ENCODE results near the gene SLC9A3. TPM values are rescaled to one million over a fixed set of nuclear protein-coding genes. Genes with fewer than 3 reads are reported as not detected.
A peak's percentile ranks its signal among the peaks of the same experiment; 100 is the strongest.

Gene SLC9A3
- total RNA-seq, 2 donors from 2014 or later, result 1.1 to 1.6 TPM

DNA sequence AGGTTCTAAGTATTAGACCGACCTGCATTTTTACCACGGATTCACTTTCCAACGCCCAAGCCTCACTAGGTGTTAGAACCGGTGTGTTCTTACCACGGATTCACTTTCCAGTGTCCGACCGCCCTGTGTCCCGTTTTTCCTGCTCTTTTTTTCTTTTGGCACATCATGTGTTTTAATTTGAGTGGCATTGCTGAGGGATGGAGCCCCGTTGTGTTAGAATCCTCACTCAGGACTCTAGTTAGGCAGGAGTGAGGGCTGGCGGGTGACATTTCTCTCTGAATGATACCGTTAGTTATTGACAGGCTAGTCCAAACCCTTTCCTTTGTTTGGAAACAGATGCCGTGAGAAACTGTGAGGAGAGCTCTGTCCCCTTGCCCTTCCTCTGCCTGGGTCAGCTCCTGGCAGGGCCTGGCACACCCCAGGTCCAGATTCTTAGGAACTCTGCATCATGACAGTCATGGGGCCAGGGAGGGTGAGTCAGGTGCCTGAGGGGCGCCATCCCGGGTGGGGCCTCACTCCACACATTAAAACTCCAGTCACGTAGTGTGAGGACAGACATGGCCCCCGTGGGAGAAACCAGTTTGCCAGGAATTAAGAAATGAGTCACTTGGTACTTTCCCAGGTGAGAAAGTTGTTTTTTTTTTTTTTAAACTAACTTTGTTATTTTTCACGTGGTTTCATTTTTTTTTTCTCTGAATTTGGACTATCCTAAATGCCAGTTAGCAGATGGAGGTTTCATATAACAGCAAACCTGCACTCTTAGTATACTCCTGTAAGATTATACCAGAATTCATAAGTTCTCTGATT lies 65.5 kb downstream of the SLC9A3 start:
- peaks cover 14% of the 10 kb centered on the region for H3K4me1 Mint-ChIP-seq
- peaks cover 22% of the 10 kb centered on the region for H3K36me3 Mint-ChIP-seq (ENCODE audit: low read depth)
- H3K9me3 ChIP-seq (ENCODE audit: control insufficient read depth, low read length, poor library complexity, severe bottlenecking), result no peaks in the 10 kb centered on the region
- peak overlapping the region; percentile 65 for H3K4me3 Mint-ChIP-seq
- H3K27ac Mint-ChIP-seq, result peak overlapping the region; percentile 90
- ATAC-seq (peak; percentile 48), DNase-seq (no peak)
- no peaks in the 10 kb centered on the region for H3K27me3 Mint-ChIP-seq

DNA sequence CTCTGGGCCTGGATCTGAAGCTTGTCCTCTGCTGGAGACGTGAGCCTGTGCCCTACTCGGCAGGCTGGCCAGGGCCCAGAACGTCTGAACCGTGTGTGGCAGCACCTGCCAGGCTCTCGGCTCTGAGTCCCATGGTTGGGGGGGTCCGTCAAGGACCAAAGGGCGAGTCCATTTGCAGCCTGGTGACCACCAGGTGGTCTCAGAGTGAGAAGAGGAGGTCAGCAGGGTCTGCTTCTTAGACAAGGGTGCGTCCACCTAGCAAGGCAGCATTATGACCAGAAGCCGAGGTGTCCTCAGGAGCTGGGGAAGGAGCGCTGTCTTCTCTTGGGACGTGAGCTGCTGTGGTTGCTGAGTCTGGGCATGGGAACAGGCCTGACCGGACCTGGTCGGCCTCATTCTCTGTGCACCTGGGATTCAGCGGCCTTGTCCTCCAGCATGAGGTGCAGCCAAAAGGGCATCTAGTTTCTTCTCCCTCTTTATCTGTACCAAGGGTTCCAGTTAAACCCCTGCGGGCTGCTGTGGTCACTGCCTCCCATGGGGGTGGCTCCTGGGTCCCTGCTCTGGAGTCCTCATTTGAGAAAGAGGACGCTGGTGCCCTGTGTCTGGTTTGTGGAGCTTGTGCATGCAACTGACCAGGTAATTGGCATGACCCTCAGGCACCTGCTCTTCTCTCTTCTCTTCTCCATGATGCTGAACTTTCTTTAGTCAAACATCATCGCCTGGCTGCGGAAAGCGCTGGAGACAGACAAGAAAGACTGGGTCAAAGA lies 66.9 kb downstream of the SLC9A3 start:
- no peak overlapping the region for H3K27ac Mint-ChIP-seq
- H3K4me3 Mint-ChIP-seq, result no peak overlapping the region
- peaks cover 25% of the 10 kb centered on the region for H3K4me1 Mint-ChIP-seq
- DNase-seq (no peak), ATAC-seq (no peak)
- no peaks in the 10 kb centered on the region for H3K9me3 ChIP-seq (ENCODE audit: control insufficient read depth, low read length, poor library complexity, severe bottlenecking)
- peaks cover 22% of the 10 kb centered on the region for H3K36me3 Mint-ChIP-seq (ENCODE audit: low read depth)
- H3K27me3 Mint-ChIP-seq, result no peaks in the 10 kb centered on the region

DNA sequence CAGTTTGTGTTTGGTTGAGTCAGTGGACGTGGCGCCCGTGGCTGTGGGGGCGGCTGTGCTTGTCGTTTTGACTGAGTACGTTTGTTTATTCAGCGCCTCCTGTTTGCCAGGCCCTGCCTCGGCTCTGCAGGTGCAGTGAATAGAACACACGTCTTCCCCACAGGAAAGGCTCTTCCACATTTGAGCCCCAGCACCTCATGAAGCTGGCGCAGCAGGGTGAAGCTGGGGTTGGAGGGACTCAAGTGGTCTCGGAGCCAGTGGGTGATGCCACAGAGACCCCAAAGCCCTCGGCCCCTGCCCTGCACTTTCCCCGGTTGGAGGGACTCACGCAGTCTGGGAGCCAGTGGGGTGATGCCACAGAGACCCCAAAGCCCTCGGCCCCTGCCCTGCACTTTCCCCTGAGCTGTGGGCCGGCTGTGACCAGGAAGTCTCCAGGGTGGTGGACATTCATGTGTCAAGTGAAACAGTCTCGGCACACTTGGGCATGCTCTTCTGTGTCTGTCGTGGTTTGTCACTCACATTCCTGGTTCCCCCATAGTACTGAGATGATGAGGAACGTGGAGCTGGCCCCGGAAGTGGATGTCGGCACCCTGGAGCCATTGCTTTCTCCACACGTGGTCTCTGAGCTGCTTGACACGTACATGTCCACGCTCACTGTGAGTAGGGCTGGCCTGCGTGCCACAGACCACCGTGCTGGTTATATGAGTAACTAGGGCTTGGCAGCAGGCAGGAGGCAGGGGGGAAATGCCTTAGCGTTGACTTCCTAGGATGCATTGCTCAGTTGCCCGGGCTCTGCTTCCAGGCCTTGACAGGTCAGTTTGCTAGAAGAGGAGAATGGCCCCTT lies 67.7 kb downstream of the SLC9A3 start:
- DNase-seq (no peak), ATAC-seq (no peak)
- Mint-ChIP-seq H3K27ac (no peak overlapping the region), H3K27me3 (no peaks in the 10 kb centered on the region), H3K4me3 (no peak overlapping the region), H3K4me1 (peaks cover 25% of the 10 kb centered on the region), H3K36me3 (ENCODE audit: low read depth) (peaks cover 28% of the 10 kb centered on the region)
- H3K9me3 ChIP-seq (ENCODE audit: control insufficient read depth, low read length, poor library complexity, severe bottlenecking), result no peaks in the 10 kb centered on the region

- no peak for DNase-seq
- Mint-ChIP-seq H3K27me3 (no peaks in the 10 kb centered on the region), H3K27ac (no peak overlapping the region), H3K4me1 (peaks cover 25% of the 10 kb centered on the region), H3K4me3 (no peak overlapping the region), H3K36me3 (ENCODE audit: low read depth) (peaks cover 33% of the 10 kb centered on the region)
- no peaks in the 10 kb centered on the region for H3K9me3 ChIP-seq (ENCODE audit: control insufficient read depth, low read length, poor library complexity, severe bottlenecking)
- no peak for ATAC-seq
Measured at GRCh38 chr5:455806-456205, 68.4 kb downstream of the SLC9A3 start.

DNA sequence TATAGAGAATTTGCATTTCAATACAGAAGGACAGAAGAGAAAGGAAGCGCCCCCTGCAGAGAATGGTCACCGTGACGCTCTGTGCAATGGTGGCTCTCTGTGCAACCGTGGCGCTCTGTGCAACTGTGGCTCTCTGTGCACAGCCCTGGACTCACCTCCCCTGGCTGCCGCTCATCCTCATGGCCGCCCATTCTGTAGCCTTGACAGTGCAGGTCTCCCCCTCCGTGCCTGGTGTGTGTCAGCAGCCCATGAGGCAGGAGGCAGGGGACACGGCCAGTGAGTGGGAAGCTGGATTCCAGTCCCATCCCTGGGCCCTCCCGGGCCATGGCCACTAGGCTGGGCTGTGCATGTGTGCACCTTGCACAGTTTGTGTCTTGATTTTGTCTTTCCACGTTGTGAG lies 69.3 kb downstream of the SLC9A3 start:
- peaks cover 34% of the 10 kb centered on the region for H3K36me3 Mint-ChIP-seq (ENCODE audit: low read depth)
- no peak for DNase-seq

GRCh38 chr5:453725-454481 lies 70.3 kb downstream of the SLC9A3 start:
- peaks cover 33% of the 10 kb centered on the region for H3K36me3 Mint-ChIP-seq (ENCODE audit: low read depth)
- H3K4me3 Mint-ChIP-seq, result no peak overlapping the region
- ATAC-seq (no peak), DNase-seq (peak in 1 of 3 donors; percentile 4)
- H3K9me3 ChIP-seq (ENCODE audit: control insufficient read depth, low read length, poor library complexity, severe bottlenecking), result no peaks in the 10 kb centered on the region
- H3K27ac Mint-ChIP-seq, result no peak overlapping the region
- H3K27me3 Mint-ChIP-seq, result no peaks in the 10 kb centered on the region
- H3K4me1 Mint-ChIP-seq, result peaks cover 22% of the 10 kb centered on the region

More for the DNA sequence above, 69.3 kb downstream of the SLC9A3 start:
- H3K4me3 Mint-ChIP-seq, result no peak overlapping the region
- H3K9me3 ChIP-seq (ENCODE audit: control insufficient read depth, low read length, poor library complexity, severe bottlenecking), result no peaks in the 10 kb centered on the region
- H3K27ac Mint-ChIP-seq, result no peak overlapping the region
- no peak for ATAC-seq
- H3K4me1 Mint-ChIP-seq, result peaks cover 21% of the 10 kb centered on the region
- H3K27me3 Mint-ChIP-seq, result no peaks in the 10 kb centered on the region

GRCh38 chr5:452978-453710 lies 71.1 kb downstream of the SLC9A3 start:
- Mint-ChIP-seq H3K4me3 (no peak overlapping the region), H3K27me3 (no peaks in the 10 kb centered on the region), H3K4me1 (peaks cover 26% of the 10 kb centered on the region), H3K27ac (peak overlapping the region; percentile 44), H3K36me3 (ENCODE audit: low read depth) (peaks cover 33% of the 10 kb centered on the region)
- no peaks in the 10 kb centered on the region for H3K9me3 ChIP-seq (ENCODE audit: control insufficient read depth, low read length, poor library complexity, severe bottlenecking)
- ATAC-seq (no peak), DNase-seq (peak in 1 of 3 donors; percentile 0)

DNA sequence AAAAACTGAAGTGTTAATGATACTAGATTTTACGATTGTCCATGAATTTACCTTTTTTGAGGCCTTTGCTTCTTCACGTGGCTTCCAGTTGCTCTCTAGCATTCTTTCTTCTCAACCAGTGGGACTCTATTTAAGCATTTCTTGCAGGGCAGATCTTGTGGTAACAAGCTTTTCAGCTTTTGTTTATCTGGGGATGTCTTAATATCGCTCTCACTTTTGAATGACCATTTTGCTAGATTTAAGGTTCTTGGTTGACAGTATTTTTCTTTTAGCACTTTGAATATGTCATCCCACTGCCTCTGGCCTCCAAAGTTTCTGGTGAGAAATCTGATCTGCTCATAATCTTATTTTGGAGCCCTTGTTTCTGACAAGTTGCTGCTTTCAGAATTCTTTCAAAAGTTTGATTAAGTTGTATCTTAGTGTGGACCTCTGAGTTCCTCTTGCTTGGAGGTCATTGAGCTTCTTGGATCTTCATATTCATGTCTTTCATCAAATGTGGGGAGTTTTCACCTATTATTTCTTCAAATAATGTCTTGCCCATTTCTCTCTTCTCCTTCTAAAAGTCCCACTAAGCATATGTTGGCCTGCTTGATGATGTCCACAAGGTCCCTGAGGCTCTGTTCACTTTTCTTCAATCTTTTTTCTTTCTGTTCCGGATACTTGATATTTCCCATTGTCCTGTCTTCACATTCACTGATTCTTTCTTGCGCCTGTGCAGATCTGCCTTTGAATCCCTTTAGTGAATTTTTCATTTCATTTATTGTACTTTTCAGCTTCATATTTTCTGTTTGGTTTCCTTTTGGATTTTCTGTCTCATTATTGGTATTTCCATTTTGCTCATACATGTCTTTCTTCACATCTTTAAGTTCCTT lies 72.4 kb downstream of the SLC9A3 start:
- Mint-ChIP-seq H3K27ac (no peak overlapping the region), H3K36me3 (ENCODE audit: low read depth) (peaks cover 33% of the 10 kb centered on the region), H3K4me1 (peaks cover 31% of the 10 kb centered on the region), H3K27me3 (no peaks in the 10 kb centered on the region), H3K4me3 (no peak overlapping the region)
- ATAC-seq (no peak), DNase-seq (no peak)
- H3K9me3 ChIP-seq (ENCODE audit: control insufficient read depth, low read length, poor library complexity, severe bottlenecking), result no peaks in the 10 kb centered on the region

GRCh38 chr5:449151-449550 lies 75.1 kb downstream of the SLC9A3 start:
- Mint-ChIP-seq H3K4me1 (peaks cover 46% of the 10 kb centered on the region), H3K27me3 (no peaks in the 10 kb centered on the region), H3K4me3 (no peak overlapping the region), H3K36me3 (ENCODE audit: low read depth) (peaks cover 33% of the 10 kb centered on the region), H3K27ac (no peak overlapping the region)
- no peak for DNase-seq
- ATAC-seq, result no peak
- H3K9me3 ChIP-seq (ENCODE audit: control insufficient read depth, low read length, poor library complexity, severe bottlenecking), result no peaks in the 10 kb centered on the region

- Mint-ChIP-seq H3K4me1 (peaks cover 45% of the 10 kb centered on the region), H3K27ac (peak overlapping the region; percentile 71), H3K4me3 (peak overlapping the region; percentile 25), H3K27me3 (no peaks in the 10 kb centered on the region), H3K36me3 (ENCODE audit: low read depth) (peaks cover 30% of the 10 kb centered on the region)
- peak in 1 of 3 donors; percentile 1 for DNase-seq
- no peaks in the 10 kb centered on the region for H3K9me3 ChIP-seq (ENCODE audit: control insufficient read depth, low read length, poor library complexity, severe bottlenecking)
- ATAC-seq, result no peak
Measured at GRCh38 chr5:448766-449090, 75.5 kb downstream of the SLC9A3 start.

DNA sequence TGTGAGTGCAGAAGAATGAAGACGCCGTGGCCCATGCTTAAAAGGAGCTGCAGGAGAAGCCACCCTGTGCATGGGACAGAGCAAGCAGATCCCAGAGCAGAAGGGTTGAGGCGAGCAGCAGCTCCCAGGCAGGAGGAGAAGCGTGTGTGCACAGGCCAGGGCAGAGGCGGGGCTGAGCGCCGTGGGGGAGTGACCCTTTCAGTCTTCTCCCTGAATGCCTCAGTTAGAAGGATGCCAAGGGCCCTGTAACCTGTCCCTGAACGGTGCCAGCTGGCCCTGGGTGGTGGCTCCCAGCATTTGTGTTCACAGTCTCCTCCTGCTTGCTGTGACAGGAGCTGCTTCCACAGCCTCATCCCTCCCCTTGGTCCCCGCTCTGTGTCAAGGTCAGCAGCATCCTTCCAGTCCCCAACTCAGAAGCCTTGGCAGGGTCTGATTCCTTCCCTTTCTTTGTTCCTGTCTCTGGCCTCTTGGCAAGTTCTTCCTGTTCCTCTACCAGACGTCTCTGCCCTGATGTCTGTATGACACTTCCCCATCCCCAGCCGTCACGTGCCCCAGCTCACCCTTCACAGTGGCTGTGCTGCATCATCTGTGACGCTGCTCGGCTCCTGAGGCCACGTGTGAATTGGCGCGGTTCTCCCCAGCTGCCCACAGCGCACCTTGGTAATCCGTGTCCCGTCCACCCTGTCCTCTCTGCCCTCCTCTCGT lies 76.0 kb downstream of the SLC9A3 start:
- peak overlapping the region; percentile 25 for H3K4me3 Mint-ChIP-seq
- H3K36me3 Mint-ChIP-seq (ENCODE audit: low read depth), result peaks cover 29% of the 10 kb centered on the region
- ATAC-seq, result peak; percentile 39

More for the DNA sequence above, 76.0 kb downstream of the SLC9A3 start:
- Mint-ChIP-seq H3K27ac (peak overlapping the region; percentile 71), H3K27me3 (no peaks in the 10 kb centered on the region), H3K4me1 (peaks cover 39% of the 10 kb centered on the region)
- no peaks in the 10 kb centered on the region for H3K9me3 ChIP-seq (ENCODE audit: control insufficient read depth, low read length, poor library complexity, severe bottlenecking)
- no peak for DNase-seq
